Vagina (tissue), 2 donors: ENCODE results near the gene FLT4. TPM values are rescaled to one million over a fixed set of nuclear protein-coding genes. Genes with fewer than 3 reads are reported as not detected.
A peak's percentile ranks its signal among the peaks of the same experiment; 100 is the strongest.

ENCODE experiments used
- DNase-seq, 2 donors: peaks; one replicate each; pipeline ENCODE4 v3.0.0-alpha.2; 2017; ENCODE audit errors: extremely low spot score in 2 of 2
- H3K27ac ChIP-seq: fragments of 200-600 bp; sonication (generic); one replicate; pipeline ENCODE4 v1.5.1; 2019
- H3K27me3 ChIP-seq: fragments of 200-600 bp; sonication (generic); one replicate; pipeline ENCODE4 v1.5.1; 2019
- H3K36me3 ChIP-seq, 2 donors: fragments of 200-600 bp; sonication (generic); one replicate each; pipeline ENCODE4 v1.5.1; 2017 to 2019
- H3K4me1 ChIP-seq: fragments of 200-600 bp; sonication (generic); one replicate; pipeline ENCODE4 v1.5.1; 2019
- H3K4me3 ChIP-seq, 2 donors: fragments of 200-600 bp; sonication (generic); 1 replicate in 1 of 2; 2 replicates in 1 of 2; pipeline ENCODE4 v1.5.1; 2016 to 2019
- H3K9me3 ChIP-seq: fragments of 200-600 bp; sonication (generic); one replicate; pipeline ENCODE4 v1.5.1; 2019
- POLR2A ChIP-seq, 2 donors: fragments of 450-650 bp; IDR thresholded peaks; one replicate each; pipeline ENCODE4 v1.6.1; 2017; ENCODE audit warnings: antibody characterized with exemption in 2 of 2, mild to moderate bottlenecking in 2 of 2, moderate library complexity in 2 of 2
- POLR2AphosphoS5 ChIP-seq, 2 donors: sonication (generic); formaldehyde crosslinking; IDR thresholded peaks; one replicate each; pipeline ENCODE4 v1.9.0; 2017; ENCODE audit warnings: antibody characterized with exemption in 2 of 2, mild to moderate bottlenecking in 2 of 2, low read depth in 1 of 2; ENCODE audit not compliant: insufficient read depth in 1 of 2
- intact Hi-C: fragments of 100-400 bp; cut with DNase I; formaldehyde crosslinking; loops from one replicate; pipeline ENCODE4 v1.15.1; 2023
- total RNA-seq: library from RNA; depleted of rRNA; stranded (reverse); fragments of >200 nt; gene quantifications from one replicate; pipeline ENCODE4 v1.2.3, GENCODE V29; 2016
- TF ChIP-seq, protein P1 (sequence below), 3 experiments: fragments of 450-650 bp in 2 of 3; fragments of 200-600 bp in 1 of 3; sonication (generic) in 1 of 3; IDR thresholded peaks; one replicate each; pipeline ENCODE4 v1.5.1; 2017 to 2019; ENCODE audit warnings: antibody characterized with exemption in 3 of 3, mild to moderate bottlenecking in 2 of 3, moderate library complexity in 2 of 3

Gene FLT4
- total RNA-seq, 1 donor from 2014 or later, result 20.9 TPM

DNA sequence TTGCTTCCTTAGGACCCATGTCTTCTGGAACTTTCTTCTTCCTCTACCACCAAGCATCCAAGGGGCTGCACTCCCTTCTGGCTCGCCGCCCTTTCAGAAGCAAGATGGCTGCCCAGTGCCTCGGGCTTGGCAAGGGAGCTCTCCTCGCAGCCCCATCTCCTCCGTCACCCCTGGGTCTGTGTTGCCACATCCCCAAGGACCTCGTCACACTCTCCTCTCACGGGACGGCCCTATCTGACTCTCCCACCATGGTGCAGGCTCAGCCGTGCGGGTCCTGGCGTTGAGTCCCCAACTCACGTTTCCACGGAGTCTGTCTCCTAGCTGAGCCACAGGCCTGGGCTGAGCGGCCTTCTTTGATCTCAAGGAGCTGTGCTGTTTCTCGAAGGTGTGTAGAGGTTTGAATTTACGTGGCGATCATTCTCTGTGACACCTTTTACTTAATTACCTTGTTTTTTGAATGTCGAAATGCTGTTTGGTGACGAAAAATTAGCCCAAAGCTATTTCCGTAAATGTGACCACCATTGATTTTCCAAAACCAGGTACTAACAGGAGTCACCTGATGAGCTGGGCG, 43.1 kb downstream of the FLT4 start:
- no peaks in the 10 kb centered on the region for H3K36me3 ChIP-seq
- intact Hi-C loops, result no loop called here
- no peaks in the 10 kb centered on the region for H3K27me3 ChIP-seq
- H3K4me1 ChIP-seq, result no peaks in the 10 kb centered on the region
- H3K27ac ChIP-seq, result no peak overlapping the region
- TF ChIP-seq POLR2AphosphoS5 (IDR thresholded peaks at IDR 0.05; ENCODE audit: insufficient read depth in 1 of 2, low read depth in 1 of 2) (no peak), POLR2A (IDR thresholded peaks at IDR 0.05) (no peak)
- TF ChIP-seq, protein P1, sequence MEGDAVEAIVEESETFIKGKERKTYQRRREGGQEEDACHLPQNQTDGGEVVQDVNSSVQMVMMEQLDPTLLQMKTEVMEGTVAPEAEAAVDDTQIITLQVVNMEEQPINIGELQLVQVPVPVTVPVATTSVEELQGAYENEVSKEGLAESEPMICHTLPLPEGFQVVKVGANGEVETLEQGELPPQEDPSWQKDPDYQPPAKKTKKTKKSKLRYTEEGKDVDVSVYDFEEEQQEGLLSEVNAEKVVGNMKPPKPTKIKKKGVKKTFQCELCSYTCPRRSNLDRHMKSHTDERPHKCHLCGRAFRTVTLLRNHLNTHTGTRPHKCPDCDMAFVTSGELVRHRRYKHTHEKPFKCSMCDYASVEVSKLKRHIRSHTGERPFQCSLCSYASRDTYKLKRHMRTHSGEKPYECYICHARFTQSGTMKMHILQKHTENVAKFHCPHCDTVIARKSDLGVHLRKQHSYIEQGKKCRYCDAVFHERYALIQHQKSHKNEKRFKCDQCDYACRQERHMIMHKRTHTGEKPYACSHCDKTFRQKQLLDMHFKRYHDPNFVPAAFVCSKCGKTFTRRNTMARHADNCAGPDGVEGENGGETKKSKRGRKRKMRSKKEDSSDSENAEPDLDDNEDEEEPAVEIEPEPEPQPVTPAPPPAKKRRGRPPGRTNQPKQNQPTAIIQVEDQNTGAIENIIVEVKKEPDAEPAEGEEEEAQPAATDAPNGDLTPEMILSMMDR (IDR thresholded peaks at IDR 0.05), result no peak
- H3K9me3 ChIP-seq, result no peaks in the 10 kb centered on the region
- H3K4me3 ChIP-seq, result no peak overlapping the region
- no peak for DNase-seq

DNA sequence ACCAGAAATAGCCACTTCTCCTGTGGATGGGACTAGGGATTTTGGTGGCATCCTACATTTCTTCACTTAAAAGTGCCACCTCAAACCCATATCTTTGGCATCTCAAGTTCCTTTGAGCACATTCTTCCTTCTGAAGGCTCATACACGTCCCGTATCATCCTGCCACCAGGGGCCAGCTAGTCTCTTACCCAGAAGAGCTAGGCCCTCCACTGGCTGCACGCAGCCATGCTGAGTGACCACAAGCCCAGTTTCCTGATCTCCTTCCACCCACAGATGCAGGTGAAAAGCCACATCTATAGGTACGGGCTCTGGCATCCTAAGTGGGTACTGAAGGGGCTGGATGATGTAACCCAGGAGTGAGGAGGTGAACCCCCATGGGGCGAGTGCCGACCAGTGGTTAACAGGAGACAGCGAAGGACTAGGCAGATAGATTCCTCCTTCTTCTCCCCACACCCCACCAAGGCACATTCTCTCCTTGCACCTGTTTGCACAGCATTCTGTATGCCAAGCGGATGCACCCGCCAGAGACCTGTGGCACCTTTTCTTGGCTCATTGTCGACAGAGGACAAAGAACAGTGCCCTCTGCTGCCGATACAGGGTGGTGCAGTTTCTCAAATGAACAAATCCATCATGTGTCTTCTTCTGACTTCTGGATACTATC, 43.7 kb downstream of the FLT4 start:
- no peak overlapping the region for H3K27ac ChIP-seq
- H3K4me3 ChIP-seq, result no peak overlapping the region
- no peak for DNase-seq
- H3K4me1 ChIP-seq, result no peaks in the 10 kb centered on the region
- TF ChIP-seq, protein P1 (IDR thresholded peaks at IDR 0.05), result peak in 2 of 3 experiments; percentile 28 to 31
- TF ChIP-seq POLR2AphosphoS5 (IDR thresholded peaks at IDR 0.05; ENCODE audit: insufficient read depth in 1 of 2, low read depth in 1 of 2), result no peak
- H3K36me3 ChIP-seq, result no peaks in the 10 kb centered on the region
- no peaks in the 10 kb centered on the region for H3K27me3 ChIP-seq
- no peaks in the 10 kb centered on the region for H3K9me3 ChIP-seq
- intact Hi-C loops, result no loop called here

DNA sequence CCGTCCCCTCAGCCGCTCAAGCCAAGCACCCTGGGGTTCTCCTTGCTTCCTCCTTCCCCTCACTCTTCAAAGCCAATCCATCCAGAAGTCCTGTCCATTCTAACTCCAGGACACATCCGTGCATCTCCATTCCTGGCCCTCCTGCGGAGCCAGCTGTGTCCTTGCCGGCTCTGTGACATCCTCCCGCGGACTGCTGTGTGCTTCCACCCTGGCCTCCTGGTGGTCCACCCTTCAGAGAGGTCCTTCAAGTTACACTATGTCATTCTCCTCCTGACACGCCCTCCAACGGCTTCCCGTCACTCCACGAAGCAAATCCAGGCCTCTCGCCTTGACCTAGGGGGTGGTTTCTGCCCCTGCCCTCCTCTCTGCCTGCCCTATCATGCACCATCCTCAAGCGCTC, 45.1 kb downstream of the FLT4 start:
- Histone ChIP-seq H3K4me3 (no peak overlapping the region), H3K4me1 (no peaks in the 10 kb centered on the region), H3K27ac (no peak overlapping the region), H3K27me3 (no peaks in the 10 kb centered on the region), H3K36me3 (no peaks in the 10 kb centered on the region), H3K9me3 (no peaks in the 10 kb centered on the region)
- intact Hi-C loops, result no loop called here
- DNase-seq, result no peak
- TF ChIP-seq POLR2A (IDR thresholded peaks at IDR 0.05), result no peak
- TF ChIP-seq, protein P1 (IDR thresholded peaks at IDR 0.05), result no peak

DNA sequence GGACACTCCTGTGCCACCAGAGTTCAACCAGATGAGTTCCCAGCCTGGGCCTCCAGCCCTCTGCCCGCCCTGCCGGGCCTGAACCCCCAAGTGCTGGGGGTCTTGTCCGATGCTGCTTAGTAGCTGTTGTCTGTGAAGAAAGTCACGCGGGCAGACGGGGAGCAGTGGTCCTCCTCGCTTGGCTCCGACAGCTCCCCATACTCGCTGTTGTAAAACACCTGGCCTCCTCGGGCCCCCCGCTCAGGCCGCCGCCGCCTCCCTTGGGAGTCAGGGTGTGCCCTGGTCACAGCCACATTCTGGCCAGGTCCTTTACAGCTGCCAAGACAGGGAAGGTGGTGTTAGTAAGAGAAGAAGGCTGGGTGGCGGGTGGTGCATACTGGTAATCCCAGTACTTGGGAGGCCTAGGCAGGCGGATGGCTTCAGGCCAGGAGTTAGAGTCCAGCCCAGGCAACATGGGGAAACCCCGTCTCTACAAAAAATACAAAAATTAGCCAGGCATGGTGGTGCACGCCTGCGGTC, 46.3 kb downstream of the FLT4 start:
- intact Hi-C loops, result no loop called here
- Histone ChIP-seq H3K4me3 (no peak overlapping the region), H3K27ac (no peak overlapping the region), H3K27me3 (no peaks in the 10 kb centered on the region), H3K4me1 (no peaks in the 10 kb centered on the region), H3K36me3 (no peaks in the 10 kb centered on the region), H3K9me3 (no peaks in the 10 kb centered on the region)
- DNase-seq, result no peak
- TF ChIP-seq POLR2A (IDR thresholded peaks at IDR 0.05) (no peak), POLR2AphosphoS5 (IDR thresholded peaks at IDR 0.05; ENCODE audit: insufficient read depth in 1 of 2, low read depth in 1 of 2) (no peak)
- TF ChIP-seq, protein P1 (IDR thresholded peaks at IDR 0.05), result no peak

DNA sequence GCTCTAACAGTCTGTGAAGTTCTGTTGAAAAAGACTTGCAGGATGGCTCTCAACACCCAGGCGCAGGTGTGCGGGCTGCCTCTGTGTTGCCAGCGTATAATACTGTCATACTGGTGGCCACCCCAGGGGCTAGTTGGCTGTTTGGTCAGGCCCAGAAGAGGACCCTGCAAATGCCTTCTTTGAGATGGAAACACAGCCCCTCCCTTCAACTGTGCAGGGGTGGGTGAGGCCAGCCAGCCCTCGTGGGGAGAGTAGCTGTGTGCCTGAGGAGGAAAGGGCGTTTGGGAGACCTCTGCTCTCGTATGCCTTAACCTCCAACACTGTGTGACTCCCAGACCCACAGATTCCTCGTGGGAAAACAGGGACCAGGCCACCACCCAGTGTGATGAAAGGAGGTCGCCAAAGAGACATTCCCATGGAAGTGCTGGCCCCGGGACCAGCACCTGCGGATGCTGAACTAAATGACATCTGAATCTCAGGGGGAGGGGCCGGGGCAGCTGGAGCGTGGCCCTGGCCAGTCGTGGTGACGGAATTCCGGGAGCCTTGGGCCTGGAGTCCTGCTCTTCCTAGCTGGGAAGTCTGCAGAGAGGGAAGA, 46.8 kb downstream of the FLT4 start:
- Histone ChIP-seq H3K36me3 (no peaks in the 10 kb centered on the region), H3K4me3 (no peak overlapping the region), H3K4me1 (no peaks in the 10 kb centered on the region), H3K9me3 (no peaks in the 10 kb centered on the region), H3K27ac (no peak overlapping the region), H3K27me3 (no peaks in the 10 kb centered on the region)
- TF ChIP-seq POLR2AphosphoS5 (IDR thresholded peaks at IDR 0.05; ENCODE audit: insufficient read depth in 1 of 2, low read depth in 1 of 2) (no peak), POLR2A (IDR thresholded peaks at IDR 0.05) (no peak)
- TF ChIP-seq, protein P1 (IDR thresholded peaks at IDR 0.05), result no peak
- intact Hi-C loops, result no loop called here
- no peak for DNase-seq
